ENCODE data around the gene KRT6C.

KRT6C gene

GRCh38 chr12:52514471-52515318, 41.1 kb upstream of the KRT6C start:
- TF ChIP-seq CTCF (IDR thresholded peaks at IDR 0.05; ENCODE audit: low read depth, low read length), result no peak
- TF ChIP-seq EZH2phosphoT487 (IDR thresholded peaks at IDR 0.05; ENCODE audit: low read depth), result no peak

GRCh38 chr12:52513736-52514135, 40.1 kb upstream of the KRT6C start:
- Histone ChIP-seq H3K27ac (ENCODE audit: low read length) (no peak overlapping the region), H3K4me2 (ENCODE audit: low read length) (no peak overlapping the region), H3K9me3 (ENCODE audit: insufficient read depth, low read length) (no peaks in the 10 kb centered on the region), H3K27me3 (ENCODE audit: low read depth, low read length) (0 out of 2 replicates have a peak, but pooled peaks cover 1% of the 10 kb centered on the region), H2AFZ (ENCODE audit: low read depth, low read length) (no peak overlapping the region), H4K20me1 (ENCODE audit: insufficient read depth, low read length) (no peaks in the 10 kb centered on the region), H3K9ac (ENCODE audit: low read length) (no peak overlapping the region), H3K79me2 (ENCODE audit: low read length) (no peaks in the 10 kb centered on the region), H3K36me3 (replicated peaks; ENCODE audit: low read depth, low read length) (no peaks in the 10 kb centered on the region), H3K4me1 (ENCODE audit: low read length) (peaks cover 10% of the 10 kb centered on the region), H3K4me3 (ENCODE audit: low read length) (no peak overlapping the region)
- no peak for TF ChIP-seq EZH2phosphoT487 (IDR thresholded peaks at IDR 0.05; ENCODE audit: low read depth)
- TF ChIP-seq CTCF (IDR thresholded peaks at IDR 0.05; ENCODE audit: low read depth, low read length), result no peak

More at GRCh38 chr12:52514471-52515318, 41.1 kb upstream of the KRT6C start:
- H3K9ac ChIP-seq (ENCODE audit: low read length), result no peak overlapping the region
- peaks cover 8% of the 10 kb centered on the region for H3K4me1 ChIP-seq (ENCODE audit: low read length)
- no peaks in the 10 kb centered on the region for H3K27me3 ChIP-seq (ENCODE audit: low read depth, low read length)
- no peaks in the 10 kb centered on the region for H3K36me3 ChIP-seq (replicated peaks; ENCODE audit: low read depth, low read length)
- no peaks in the 10 kb centered on the region for H4K20me1 ChIP-seq (ENCODE audit: insufficient read depth, low read length)
- H3K4me2 ChIP-seq (ENCODE audit: low read length), result no peak overlapping the region
- no peak overlapping the region for H3K27ac ChIP-seq (ENCODE audit: low read length)
- H3K4me3 ChIP-seq (ENCODE audit: low read length), result no peak overlapping the region
- no peaks in the 10 kb centered on the region for H3K79me2 ChIP-seq (ENCODE audit: low read length)
- no peaks in the 10 kb centered on the region for H3K9me3 ChIP-seq (ENCODE audit: insufficient read depth, low read length)
- no peak overlapping the region for H2AFZ ChIP-seq (ENCODE audit: low read depth, low read length)

- H3K79me2 ChIP-seq (ENCODE audit: low read length), result no peaks in the 10 kb centered on the region
- H3K27me3 ChIP-seq (ENCODE audit: low read depth, low read length), result peaks cover 16% of the 10 kb centered on the region
- no peaks in the 10 kb centered on the region for H3K9me3 ChIP-seq (ENCODE audit: insufficient read depth, low read length)
- H4K20me1 ChIP-seq (ENCODE audit: insufficient read depth, low read length), result no peaks in the 10 kb centered on the region
- no peak overlapping the region for H2AFZ ChIP-seq (ENCODE audit: low read depth, low read length)
- no peaks in the 10 kb centered on the region for H3K36me3 ChIP-seq (replicated peaks; ENCODE audit: low read depth, low read length)
- H3K27ac ChIP-seq (ENCODE audit: low read length), result no peak overlapping the region
- TF ChIP-seq CTCF (IDR thresholded peaks at IDR 0.05; ENCODE audit: low read depth, low read length), result no peak
- no peak for TF ChIP-seq EZH2phosphoT487 (IDR thresholded peaks at IDR 0.05; ENCODE audit: low read depth)
- no peak overlapping the region for H3K4me2 ChIP-seq (ENCODE audit: low read length)
- H3K9ac ChIP-seq (ENCODE audit: low read length), result no peak overlapping the region
- H3K4me1 ChIP-seq (ENCODE audit: low read length), result peaks cover 21% of the 10 kb centered on the region
- H3K4me3 ChIP-seq (ENCODE audit: low read length), result no peak overlapping the region
Observed at GRCh38 chr12:52508211-52508610, 34.6 kb upstream of the KRT6C start.

GRCh38 chr12:52506858-52507715, 33.5 kb upstream of the KRT6C start:
- H3K9ac ChIP-seq (ENCODE audit: low read length), result no peak overlapping the region
- TF ChIP-seq CTCF (IDR thresholded peaks at IDR 0.05; ENCODE audit: low read depth, low read length) (peak; percentile 63), EZH2phosphoT487 (IDR thresholded peaks at IDR 0.05; ENCODE audit: low read depth) (no peak)
- H3K4me1 ChIP-seq (ENCODE audit: low read length), result peaks cover 27% of the 10 kb centered on the region
- no peak overlapping the region for H3K27ac ChIP-seq (ENCODE audit: low read length)
- H3K27me3 ChIP-seq (ENCODE audit: low read depth, low read length), result peaks cover 16% of the 10 kb centered on the region
- no peaks in the 10 kb centered on the region for H3K9me3 ChIP-seq (ENCODE audit: insufficient read depth, low read length)
- no peaks in the 10 kb centered on the region for H3K79me2 ChIP-seq (ENCODE audit: low read length)
- no peak overlapping the region for H3K4me3 ChIP-seq (ENCODE audit: low read length)
- no peaks in the 10 kb centered on the region for H4K20me1 ChIP-seq (ENCODE audit: insufficient read depth, low read length)
- H3K36me3 ChIP-seq (replicated peaks; ENCODE audit: low read depth, low read length), result no peaks in the 10 kb centered on the region
- peak overlapping the region; percentile 24 for H3K4me2 ChIP-seq (ENCODE audit: low read length)
- H2AFZ ChIP-seq (ENCODE audit: low read depth, low read length), result peak overlapping the region; percentile 62; the same call in 1 of the 2 replicates

Data from OCI-LY3 (cell line).